C4-2B (cell line): ENCODE measurements around the gene DCLK1.

Experiments
- H3K27ac ChIP-seq: fragments of 450-650 bp; 2 replicates; pipeline ENCODE4 v1.5.1; 2017
- ZFX ChIP-seq: fragments of 450-650 bp; IDR thresholded peaks from 2 replicates; pipeline ENCODE4 v1.6.1; 2017
- TF ChIP-seq, protein P1 (sequence below): fragments of 450-650 bp; conservative IDR thresholded peaks from 2 replicates; pipeline ENCODE4 v1.5.1; 2017; ENCODE audit warnings: mild to moderate bottlenecking

The DCLK1 gene

DNA sequence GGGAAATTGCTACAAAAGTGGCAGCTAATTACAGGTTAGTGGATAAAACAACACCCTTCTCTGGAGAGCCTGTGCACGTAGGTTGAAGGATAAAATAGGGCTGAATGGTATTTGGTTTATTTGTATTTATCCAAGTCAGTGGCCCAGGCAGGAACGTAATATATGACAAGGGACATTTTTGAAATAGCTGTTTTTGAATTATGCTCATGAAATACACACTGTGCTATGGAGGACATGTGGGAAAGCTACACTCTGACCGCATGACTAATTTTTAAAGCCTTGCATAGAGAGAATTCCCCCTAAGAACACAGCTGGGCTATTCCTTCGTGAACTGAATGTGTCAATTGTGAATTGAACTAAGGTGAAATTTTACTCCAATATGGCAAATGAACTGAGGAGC lies 362.6 kb downstream of the DCLK1 start:
- no peak for TF ChIP-seq ZFX
- TF ChIP-seq, protein P1, sequence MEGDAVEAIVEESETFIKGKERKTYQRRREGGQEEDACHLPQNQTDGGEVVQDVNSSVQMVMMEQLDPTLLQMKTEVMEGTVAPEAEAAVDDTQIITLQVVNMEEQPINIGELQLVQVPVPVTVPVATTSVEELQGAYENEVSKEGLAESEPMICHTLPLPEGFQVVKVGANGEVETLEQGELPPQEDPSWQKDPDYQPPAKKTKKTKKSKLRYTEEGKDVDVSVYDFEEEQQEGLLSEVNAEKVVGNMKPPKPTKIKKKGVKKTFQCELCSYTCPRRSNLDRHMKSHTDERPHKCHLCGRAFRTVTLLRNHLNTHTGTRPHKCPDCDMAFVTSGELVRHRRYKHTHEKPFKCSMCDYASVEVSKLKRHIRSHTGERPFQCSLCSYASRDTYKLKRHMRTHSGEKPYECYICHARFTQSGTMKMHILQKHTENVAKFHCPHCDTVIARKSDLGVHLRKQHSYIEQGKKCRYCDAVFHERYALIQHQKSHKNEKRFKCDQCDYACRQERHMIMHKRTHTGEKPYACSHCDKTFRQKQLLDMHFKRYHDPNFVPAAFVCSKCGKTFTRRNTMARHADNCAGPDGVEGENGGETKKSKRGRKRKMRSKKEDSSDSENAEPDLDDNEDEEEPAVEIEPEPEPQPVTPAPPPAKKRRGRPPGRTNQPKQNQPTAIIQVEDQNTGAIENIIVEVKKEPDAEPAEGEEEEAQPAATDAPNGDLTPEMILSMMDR = no peak
- H3K27ac ChIP-seq = no peak overlapping the region

DNA sequence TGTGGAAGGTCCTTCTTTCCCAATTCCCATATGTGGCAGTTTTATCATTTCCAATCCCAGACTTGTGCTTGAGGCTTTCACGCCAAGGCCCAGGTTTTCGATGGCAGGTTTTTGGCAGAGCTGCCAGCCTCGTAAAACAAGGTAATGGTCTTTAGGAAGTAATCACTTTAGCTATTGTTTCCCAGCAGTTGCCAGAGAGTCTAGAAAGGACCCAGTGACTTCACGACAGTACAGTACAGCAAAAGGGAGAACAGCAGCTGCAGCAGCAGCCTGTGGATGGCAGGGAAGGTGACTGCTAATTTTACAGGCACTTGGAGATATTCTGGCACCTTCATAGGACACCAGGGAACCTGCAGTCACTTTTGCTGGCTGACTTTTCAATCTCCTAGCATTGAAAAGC lies 363.1 kb downstream of the DCLK1 start:
- TF ChIP-seq ZFX = no peak
- no peak overlapping the region for H3K27ac ChIP-seq

DNA sequence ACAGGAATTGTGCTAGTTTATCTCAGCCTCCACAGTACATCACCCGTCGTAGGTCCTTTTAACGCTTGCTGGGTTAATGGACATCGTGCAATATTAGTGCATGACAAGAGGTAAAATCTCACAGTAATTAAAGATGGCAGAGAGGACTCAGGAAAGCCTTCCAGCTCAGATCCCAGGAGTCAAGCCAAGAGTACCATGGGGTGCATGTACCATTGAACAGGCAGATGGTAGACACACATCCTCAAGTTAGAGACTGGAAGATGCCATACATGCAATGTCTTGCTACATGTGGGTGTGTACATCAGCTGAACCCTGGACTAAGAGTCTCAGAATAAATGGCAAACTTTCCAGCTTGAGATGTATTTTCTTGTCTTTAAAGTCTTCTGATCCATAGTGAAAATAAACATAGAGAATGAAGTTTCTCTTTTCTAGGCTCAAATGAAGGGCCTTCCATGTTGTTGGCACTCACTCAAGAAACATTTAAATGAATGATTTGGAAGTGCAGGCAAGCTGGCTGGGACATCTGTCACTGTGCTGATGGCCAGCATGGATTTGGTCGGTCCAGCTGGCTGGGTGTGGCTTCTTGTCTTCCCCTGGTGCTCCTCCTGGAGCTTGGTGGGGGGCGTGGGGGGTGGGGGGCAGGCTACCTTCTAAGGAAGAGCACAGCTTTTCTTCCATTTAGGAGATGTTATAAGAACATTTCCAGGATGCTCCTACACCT lies 363.8 kb downstream of the DCLK1 start:
- TF ChIP-seq, protein P1 = no peak
- TF ChIP-seq ZFX = no peak
- H3K27ac ChIP-seq = no peak overlapping the region

DNA sequence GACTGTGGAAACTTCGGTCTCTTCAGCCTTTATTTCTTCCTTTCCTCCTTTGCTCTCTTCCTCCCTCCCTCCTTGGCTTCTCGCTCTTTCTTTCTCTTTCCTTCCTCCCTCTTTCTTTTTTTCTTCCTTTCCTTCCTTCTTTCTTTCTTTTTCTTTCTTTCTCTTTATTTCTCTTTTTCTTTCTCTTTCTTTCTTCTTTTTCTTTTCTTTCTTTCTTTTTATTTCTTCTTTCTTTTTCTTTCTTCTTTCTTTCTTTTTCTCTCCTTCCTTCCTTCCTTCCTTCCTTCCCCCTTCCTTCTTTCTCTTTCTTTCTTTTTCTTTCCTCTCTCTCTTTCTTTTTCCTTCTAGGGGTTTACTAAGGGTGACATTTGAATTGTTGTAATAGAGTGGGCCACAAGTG lies 364.5 kb downstream of the DCLK1 start:
- no peak overlapping the region for H3K27ac ChIP-seq
- no peak for TF ChIP-seq ZFX
- TF ChIP-seq, protein P1 = no peak

DNA sequence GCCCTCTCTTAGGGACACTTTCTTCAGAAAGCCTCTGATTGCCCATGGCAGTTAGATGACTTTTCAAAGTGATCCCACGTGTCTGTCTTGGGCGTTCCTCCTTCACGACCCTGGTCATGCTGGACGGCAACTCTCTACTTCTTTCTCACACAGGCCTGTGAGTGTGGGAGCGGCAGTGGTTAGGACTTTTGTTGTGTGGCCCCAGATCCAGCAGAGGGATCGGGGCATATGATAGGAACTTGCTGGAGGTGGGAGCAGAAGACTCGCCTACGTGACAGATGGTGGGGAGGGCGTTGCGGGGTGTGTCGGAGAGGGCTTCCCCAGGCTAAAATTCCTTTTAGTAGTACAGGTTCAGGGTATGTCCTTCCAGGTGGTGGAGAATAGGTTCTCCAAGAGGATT lies 365.2 kb downstream of the DCLK1 start:
- no peak overlapping the region for H3K27ac ChIP-seq
- TF ChIP-seq, protein P1 = no peak
- no peak for TF ChIP-seq ZFX

DNA sequence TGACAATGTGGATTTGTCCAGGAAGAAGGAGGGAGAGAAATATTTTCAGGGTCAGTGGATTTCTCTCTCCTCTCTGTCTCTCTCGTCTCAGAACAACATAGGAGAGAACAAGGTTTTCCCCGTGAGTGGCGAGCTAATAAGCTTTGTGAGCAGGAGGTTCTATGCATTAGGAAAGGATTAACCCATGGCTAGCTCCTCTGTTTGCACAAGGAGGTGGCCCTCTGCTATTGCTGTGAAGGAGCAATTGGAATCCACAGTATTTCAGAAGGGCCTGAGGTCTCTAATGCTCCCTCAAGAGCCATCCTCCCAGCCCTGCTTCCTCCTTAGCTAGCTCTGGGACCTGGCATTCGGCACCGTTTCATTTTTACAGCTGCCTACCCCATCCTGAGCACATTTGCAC lies 365.8 kb downstream of the DCLK1 start:
- no peak for TF ChIP-seq ZFX
- TF ChIP-seq, protein P1 = no peak

DNA sequence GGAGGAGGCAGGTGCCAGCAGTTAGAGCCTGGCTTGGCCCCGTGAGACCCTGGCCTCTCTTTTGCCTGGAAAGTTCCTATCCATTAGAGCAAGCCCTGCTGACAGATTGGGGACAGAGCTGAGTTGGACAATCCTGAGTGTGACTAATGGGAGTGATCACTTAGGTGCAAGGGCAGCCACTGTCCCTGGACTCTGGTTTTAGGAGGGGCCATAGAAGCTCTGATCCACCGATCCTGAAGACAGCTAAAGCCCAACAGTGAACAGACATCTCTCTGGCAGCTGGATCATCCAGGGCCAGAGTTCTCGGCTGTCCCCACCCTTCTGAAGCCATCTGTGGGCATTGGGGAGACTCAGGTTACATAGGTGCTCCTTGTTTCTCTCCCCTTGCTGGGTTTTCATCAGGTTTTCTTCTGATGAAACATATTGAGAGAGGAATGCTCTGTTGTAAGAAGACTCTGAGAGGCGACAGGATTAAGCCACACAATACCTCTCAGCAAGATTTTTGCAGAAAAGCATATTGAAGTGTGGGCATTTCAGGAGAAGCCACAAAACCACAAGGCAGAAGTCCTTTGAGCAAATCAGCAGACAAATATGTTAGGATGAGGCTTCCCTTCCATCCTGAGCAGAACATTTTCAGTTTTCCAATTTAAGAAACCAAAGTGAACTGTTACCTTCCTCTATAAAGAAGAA lies 366.7 kb downstream of the DCLK1 start:
- H3K27ac ChIP-seq = no peak overlapping the region
- no peak for TF ChIP-seq ZFX
- TF ChIP-seq, protein P1 = no peak

More for the DNA sequence above, 365.8 kb downstream of the DCLK1 start:
- H3K27ac ChIP-seq = no peak overlapping the region

DNA sequence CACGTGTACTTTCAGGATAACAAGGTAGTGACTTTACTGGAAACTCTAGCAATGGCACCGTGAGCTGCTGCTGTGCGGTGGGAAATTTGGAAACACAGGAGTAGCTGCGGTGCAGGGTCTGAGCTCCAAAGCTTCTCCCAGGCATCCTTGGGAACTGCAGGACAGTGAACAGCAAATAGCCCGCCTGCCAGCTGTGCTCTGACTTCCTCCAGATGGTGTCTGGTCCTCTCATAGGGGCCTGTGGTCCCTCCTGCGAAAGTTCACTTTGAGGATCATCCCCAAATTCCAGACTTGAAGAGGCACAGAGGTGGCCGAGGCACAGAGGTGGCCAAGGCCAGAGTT lies 367.4 kb downstream of the DCLK1 start:
- TF ChIP-seq, protein P1 = no peak
- no peak for TF ChIP-seq ZFX
- H3K27ac ChIP-seq = no peak overlapping the region
